Loucy (cell line): ENCODE results near the gene SLC9A3.

Experiments
- H2AFZ ChIP-seq: fragments of 200-600 bp; sonication (generic); 2 replicates; pipeline ENCODE4 v1.6.0; 2016; ENCODE audit warnings: antibody characterized with exemption, mild to moderate bottlenecking, low read length, moderate library complexity
- H3F3A ChIP-seq: fragments of 200-600 bp; 2 replicates; pipeline ENCODE4 v1.6.0; 2016; ENCODE audit warnings: antibody characterized with exemption, low read depth, mild to moderate bottlenecking
- H3K27me3 ChIP-seq: fragments of 200-600 bp; sonication (generic); 2 replicates; pipeline ENCODE4 v1.6.1; 2014; ENCODE audit warnings: low read length, mild to moderate bottlenecking; ENCODE audit not compliant: insufficient read depth, poor library complexity, severe bottlenecking
- H3K36me3 ChIP-seq: fragments of 200-600 bp; sonication (generic); 2 replicates; pipeline ENCODE4 v1.6.1; 2016; ENCODE audit warnings: low read length; ENCODE audit not compliant: insufficient read depth
- H3K4me1 ChIP-seq: fragments of 200-600 bp; sonication (generic); 2 replicates; pipeline ENCODE4 v1.5.1; 2014; ENCODE audit warnings: low read length, mild to moderate bottlenecking; ENCODE audit not compliant: insufficient read depth, poor library complexity, severe bottlenecking
- H3K4me2 ChIP-seq: fragments of 200-600 bp; sonication (generic); 2 replicates; pipeline ENCODE4 v1.6.0; 2014; ENCODE audit warnings: antibody characterized with exemption, low read length, low read depth, mild to moderate bottlenecking; ENCODE audit not compliant: poor library complexity, severe bottlenecking
- H3K4me3 ChIP-seq: fragments of 200-600 bp; sonication (generic); 2 replicates; pipeline ENCODE4 v1.5.1; 2014; ENCODE audit warnings: low read length, mild to moderate bottlenecking, mixed read lengths; ENCODE audit not compliant: poor library complexity, severe bottlenecking
- H3K79me2 ChIP-seq: fragments of 200-600 bp; sonication (generic); 2 replicates; pipeline ENCODE4 v1.6.1; 2014; ENCODE audit warnings: low read length; ENCODE audit not compliant: insufficient read depth
- H3K9ac ChIP-seq: fragments of 200-600 bp; sonication (generic); 2 replicates; pipeline ENCODE4 v1.6.0; 2014; ENCODE audit warnings: mild to moderate bottlenecking, low read depth, low read length, moderate library complexity; ENCODE audit not compliant: poor library complexity, severe bottlenecking
- H3K9me2 ChIP-seq: fragments of 200-600 bp; sonication (generic); replicated peaks from 2 replicates; pipeline ENCODE4 v1.6.1; 2016; ENCODE audit warnings: low read depth, low read length, mixed read lengths
- H3K9me3 ChIP-seq: fragments of 200-600 bp; sonication (generic); 2 replicates; pipeline ENCODE4 v1.6.1; 2014; ENCODE audit warnings: mild to moderate bottlenecking, antibody characterized with exemption, low read length, low read depth; ENCODE audit not compliant: insufficient read depth
- H4K20me1 ChIP-seq: fragments of 200-600 bp; sonication (generic); 2 replicates; pipeline ENCODE4 v1.6.0; 2014; ENCODE audit warnings: antibody characterized with exemption, low read length, mild to moderate bottlenecking; ENCODE audit not compliant: insufficient read depth, poor library complexity, severe bottlenecking
- CTCF ChIP-seq: fragments of 200-600 bp; sonication (generic); conservative IDR thresholded peaks from 2 replicates; pipeline ENCODE4 v1.5.1; 2014; ENCODE audit warnings: mild to moderate bottlenecking, antibody characterized with exemption, low read length
- EZH2phosphoT487 ChIP-seq: fragments of 200-600 bp; IDR thresholded peaks from 2 replicates; pipeline ENCODE4 v1.6.1; 2018; ENCODE audit warnings: antibody characterized with exemption, mild to moderate bottlenecking, moderate library complexity, borderline replicate concordance

SLC9A3 gene

DNA sequence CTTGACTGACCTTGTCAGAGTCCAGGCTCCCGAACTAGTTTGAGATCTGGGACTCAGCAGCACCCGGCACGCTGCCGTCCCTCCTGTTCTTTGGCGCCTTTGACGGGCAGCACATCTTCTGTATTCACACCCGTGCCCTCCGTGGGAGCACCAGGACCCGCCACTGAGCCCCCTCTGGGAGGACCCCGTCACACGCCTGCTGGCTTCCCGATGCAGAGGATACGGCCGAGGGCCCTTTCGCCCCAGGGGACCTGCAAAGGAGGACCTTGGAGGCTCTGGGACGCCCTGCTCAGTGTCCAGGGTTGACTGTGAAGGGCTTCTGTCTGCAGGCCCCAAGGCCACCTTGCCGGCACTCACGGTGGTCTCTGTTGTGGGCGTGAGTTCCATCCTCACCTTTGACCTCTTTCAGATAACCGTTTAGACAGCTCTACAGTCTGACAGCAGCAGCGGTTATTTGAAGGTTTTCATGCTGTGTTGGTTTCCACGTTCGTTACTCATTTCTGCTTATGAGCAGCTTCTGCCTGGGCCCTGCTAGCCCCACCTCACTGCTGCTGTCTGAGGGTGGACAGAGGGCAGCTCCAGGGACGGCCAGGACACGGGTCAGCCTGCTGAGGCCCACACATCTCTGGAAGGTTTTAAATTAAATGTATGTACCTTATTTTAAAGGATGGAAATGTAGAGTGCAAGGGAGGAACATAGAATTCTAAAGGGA is 93.9 kb downstream of the SLC9A3 start:
- H3K9me3 ChIP-seq: no peaks in the 10 kb centered on the region
- no peak overlapping the region for H2AFZ ChIP-seq
- H3K36me3 ChIP-seq: no peaks in the 10 kb centered on the region
- no peaks in the 10 kb centered on the region for H3K9me2 ChIP-seq
- H3K4me1 ChIP-seq: peaks cover 26% of the 10 kb centered on the region
- no peaks in the 10 kb centered on the region for H3F3A ChIP-seq
- no peaks in the 10 kb centered on the region for H4K20me1 ChIP-seq
- H3K4me3 ChIP-seq: no peak overlapping the region
- H3K27me3 ChIP-seq: no peaks in the 10 kb centered on the region
- TF ChIP-seq CTCF: no peak
- no peak for TF ChIP-seq EZH2phosphoT487
- H3K9ac ChIP-seq: no peak overlapping the region
- no peak overlapping the region for H3K4me2 ChIP-seq
- no peaks in the 10 kb centered on the region for H3K79me2 ChIP-seq

DNA sequence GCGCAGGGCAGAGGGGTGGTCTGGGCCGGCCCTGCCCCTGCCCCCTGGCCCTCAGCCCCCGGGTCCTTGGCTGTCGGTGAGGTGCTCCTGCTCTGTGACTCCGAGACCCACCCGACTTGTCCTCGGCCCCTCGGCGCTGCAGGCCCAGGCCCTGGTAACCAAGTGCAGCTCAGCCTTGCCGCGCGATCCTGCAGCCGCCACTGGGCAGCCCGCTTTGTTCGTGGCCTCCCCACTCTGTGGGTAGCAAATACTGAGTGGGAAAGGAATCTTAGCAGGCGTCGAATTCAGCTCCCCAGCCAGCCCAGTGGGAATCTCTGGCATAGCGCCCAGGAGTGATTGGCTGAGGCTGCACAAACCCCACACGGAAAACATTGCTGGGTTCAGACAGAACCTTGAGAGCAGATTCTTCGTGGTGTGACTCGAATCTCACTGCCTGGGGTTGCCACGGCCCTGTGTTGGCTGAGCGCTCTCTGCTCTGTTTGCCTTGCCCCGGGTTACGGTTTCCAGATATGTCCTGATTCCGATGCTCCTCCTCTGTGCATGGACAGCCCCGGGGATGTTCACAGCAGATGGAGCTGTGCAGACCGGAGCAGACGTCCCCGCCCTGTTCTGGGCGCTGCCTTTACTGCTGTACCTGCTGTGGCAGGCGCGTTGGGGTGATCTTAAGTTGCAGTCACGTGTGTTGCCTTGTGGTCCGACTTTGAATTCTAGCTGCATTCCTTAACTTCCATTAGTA is 94.6 kb downstream of the SLC9A3 start:
- Histone ChIP-seq H3F3A (no peaks in the 10 kb centered on the region), H3K9me2 (no peaks in the 10 kb centered on the region), H3K4me3 (no peak overlapping the region), H3K9ac (no peak overlapping the region), H2AFZ (no peak overlapping the region), H3K4me1 (peaks cover 31% of the 10 kb centered on the region), H3K36me3 (no peaks in the 10 kb centered on the region), H3K79me2 (no peaks in the 10 kb centered on the region), H4K20me1 (no peaks in the 10 kb centered on the region), H3K27me3 (no peaks in the 10 kb centered on the region), H3K9me3 (no peaks in the 10 kb centered on the region), H3K4me2 (no peak overlapping the region)
- TF ChIP-seq EZH2phosphoT487: no peak
- TF ChIP-seq CTCF: no peak

- H3K4me1 ChIP-seq: peaks cover 36% of the 10 kb centered on the region
- H4K20me1 ChIP-seq: no peaks in the 10 kb centered on the region
- H3K9ac ChIP-seq: no peak overlapping the region
- H3K36me3 ChIP-seq: no peaks in the 10 kb centered on the region
- TF ChIP-seq EZH2phosphoT487 (no peak), CTCF (no peak)
- no peaks in the 10 kb centered on the region for H3K9me3 ChIP-seq
- H3K9me2 ChIP-seq: no peaks in the 10 kb centered on the region
- no peaks in the 10 kb centered on the region for H3F3A ChIP-seq
- no peaks in the 10 kb centered on the region for H3K27me3 ChIP-seq
- no peak overlapping the region for H2AFZ ChIP-seq
- no peak overlapping the region for H3K4me2 ChIP-seq
- H3K4me3 ChIP-seq: no peak overlapping the region
- H3K79me2 ChIP-seq: no peaks in the 10 kb centered on the region
Measured at GRCh38 chr5:428754-429452, 95.3 kb downstream of the SLC9A3 start.
